ENCODE data around the gene RARA.
A peak's percentile ranks its signal among the peaks of the same experiment; 100 is the strongest.

Gene RARA

DNA sequence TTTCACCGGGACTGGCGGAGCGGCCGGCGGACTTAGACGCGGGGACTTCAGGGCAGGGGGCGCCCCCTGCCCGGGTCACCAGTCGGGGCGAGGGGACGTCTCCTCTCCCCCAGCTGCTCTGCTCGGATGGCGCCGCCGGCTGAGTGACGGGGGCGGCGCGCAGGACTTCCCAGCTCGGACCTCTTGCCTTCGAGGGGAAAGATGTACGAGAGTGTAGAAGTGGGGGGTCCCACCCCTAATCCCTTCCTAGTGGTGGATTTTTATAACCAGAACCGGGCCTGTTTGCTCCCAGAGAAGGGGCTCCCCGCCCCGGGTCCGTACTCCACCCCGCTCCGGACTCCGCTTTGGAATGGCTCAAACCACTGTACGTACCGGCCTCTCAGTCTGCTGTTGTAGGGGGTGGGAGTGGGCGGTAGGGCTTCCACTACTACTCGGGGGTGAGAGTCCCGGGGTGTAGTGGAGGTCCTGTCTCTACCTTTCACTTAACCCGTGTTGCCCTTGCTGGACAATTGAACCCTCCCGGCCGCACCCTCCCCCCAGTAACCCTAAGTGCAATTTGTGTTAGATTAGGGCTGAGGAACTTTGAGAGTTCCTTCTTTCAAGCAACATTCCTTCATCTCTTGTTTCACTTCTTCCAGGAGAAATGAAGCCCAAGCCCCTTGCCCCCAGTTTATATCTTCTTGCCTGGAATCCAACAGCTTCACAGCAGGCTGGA is 33.7 kb downstream of the RARA start:
- H3K27ac ChIP-seq, result peak overlapping the region; percentile 72
- H3K36me3 ChIP-seq (ENCODE audit: insufficient read depth, low read length), result peaks cover 11% of the 10 kb centered on the region; the same call in 1 of the 2 replicates
- H3K4me3 ChIP-seq, result peak overlapping the region; percentile 49
- no peaks in the 10 kb centered on the region for H3K9me3 ChIP-seq (ENCODE audit: low read depth, low read length)
- no peak for DNase-seq (ENCODE audit: low read depth, low spot score)
- TF ChIP-seq FOXP2 (optimal IDR thresholded peaks at IDR 0.05; ENCODE audit: control extremely low read depth, extremely low read length, insufficient read depth), result no peak
- H3K9ac ChIP-seq (ENCODE audit: insufficient read length), result no peak overlapping the region

DNA sequence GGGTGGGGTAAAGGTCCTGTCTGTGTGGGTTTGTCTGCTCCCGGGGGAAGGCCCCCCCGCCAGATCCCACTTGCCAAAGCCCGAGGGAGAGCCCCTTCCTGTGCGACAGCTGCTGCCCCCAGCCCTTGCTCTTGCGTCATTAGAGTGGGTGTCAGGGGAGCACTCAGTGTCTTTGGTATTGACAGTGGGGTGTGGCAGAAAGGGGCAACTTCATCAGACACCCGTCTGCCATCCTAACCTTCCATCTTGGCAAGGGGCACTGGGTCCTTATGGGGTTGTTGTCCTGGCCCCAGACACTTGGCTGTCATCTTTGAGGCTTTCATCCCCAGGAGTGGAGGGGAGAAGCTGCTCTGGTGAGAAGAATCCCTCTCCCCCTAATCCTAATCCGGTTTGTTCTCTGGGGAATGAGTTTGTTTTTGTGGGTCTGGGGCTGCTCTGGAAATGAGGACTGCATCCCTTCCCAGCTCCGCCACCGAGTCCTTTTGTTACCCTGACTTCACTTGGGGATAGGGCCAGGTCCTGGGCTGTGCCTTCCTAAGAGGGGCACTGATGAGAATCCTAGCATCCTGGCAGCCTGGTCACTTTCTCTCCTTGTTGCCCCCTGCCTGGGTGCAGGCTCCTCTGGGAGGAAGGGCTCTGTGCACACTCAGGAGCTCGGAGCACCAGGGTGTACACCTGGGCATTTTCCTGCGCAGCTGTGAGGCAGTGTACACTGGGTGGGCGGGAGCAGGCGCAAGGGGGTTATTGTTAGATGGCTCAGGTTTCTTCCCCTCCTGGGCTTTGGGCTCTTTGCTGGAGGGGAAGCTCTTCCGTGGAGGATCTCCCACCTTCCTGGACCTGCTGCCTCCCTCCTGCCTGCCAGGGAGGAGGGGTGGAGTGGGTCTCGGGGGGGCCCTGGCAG is 34.5 kb downstream of the RARA start:
- Histone ChIP-seq H3K9me3 (ENCODE audit: low read depth, low read length) (no peaks in the 10 kb centered on the region), H3K36me3 (ENCODE audit: insufficient read depth, low read length) (peaks cover 11% of the 10 kb centered on the region; the same call in 1 of the 2 replicates), H3K9ac (ENCODE audit: insufficient read length) (no peak overlapping the region), H3K4me3 (peak overlapping the region; percentile 49), H3K27ac (peak overlapping the region; percentile 72)
- no peak for DNase-seq (ENCODE audit: low read depth, low spot score)
- no peak for TF ChIP-seq POLR2AphosphoS5 (IDR thresholded peaks at IDR 0.05; ENCODE audit: borderline replicate concordance, low read depth, low read length)
- TF ChIP-seq EZH2 (IDR thresholded peaks at IDR 0.05), result no peak
- TF ChIP-seq FOXP2 (optimal IDR thresholded peaks at IDR 0.05; ENCODE audit: control extremely low read depth, extremely low read length, insufficient read depth), result peak; percentile 24

DNA sequence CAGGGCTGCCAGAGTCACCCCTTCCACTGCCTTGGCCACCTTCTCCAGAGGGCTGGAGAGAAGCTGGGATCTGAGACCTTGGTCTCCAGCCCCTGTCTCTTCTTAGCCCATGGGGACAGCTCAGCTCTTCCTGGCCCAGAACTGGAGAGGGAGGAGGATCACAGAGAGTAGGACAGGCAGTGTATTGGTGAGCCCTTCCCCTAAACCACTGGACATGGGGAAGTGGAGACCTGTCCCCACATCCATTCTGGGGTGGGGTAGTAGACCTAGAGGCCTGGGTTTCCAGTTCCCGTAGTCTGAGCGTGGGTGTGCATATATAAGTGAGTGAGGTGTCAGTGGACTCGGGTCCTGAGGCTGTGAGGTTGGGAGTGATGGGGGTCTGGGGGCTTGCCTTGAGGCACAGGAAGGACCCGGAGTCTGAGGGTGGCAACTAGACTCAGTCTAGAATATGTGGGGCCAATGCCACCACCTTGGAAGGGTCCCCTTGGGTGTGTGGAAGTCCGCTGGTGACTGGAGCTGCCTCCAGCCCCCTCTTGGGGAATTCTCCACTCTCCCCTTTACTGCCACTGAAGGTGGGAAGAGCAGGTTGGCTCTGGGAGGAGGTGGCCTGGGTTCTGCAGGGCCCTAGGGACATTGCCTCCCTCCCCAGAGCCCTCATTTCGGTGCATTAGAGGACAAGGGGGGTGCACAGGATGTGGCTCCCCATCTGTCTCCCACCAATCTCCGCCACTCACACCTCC is 35.6 kb downstream of the RARA start:
- TF ChIP-seq FOXP2 (optimal IDR thresholded peaks at IDR 0.05; ENCODE audit: control extremely low read depth, extremely low read length, insufficient read depth), result no peak
- no peak for TF ChIP-seq EZH2 (IDR thresholded peaks at IDR 0.05)
- TF ChIP-seq POLR2AphosphoS5 (IDR thresholded peaks at IDR 0.05; ENCODE audit: borderline replicate concordance, low read depth, low read length), result no peak
- Histone ChIP-seq H3K36me3 (ENCODE audit: insufficient read depth, low read length) (peaks cover 9% of the 10 kb centered on the region; the same call in 1 of the 2 replicates), H3K27ac (peak overlapping the region; percentile 0; the same call in 1 of the 2 replicates), H3K4me3 (peak overlapping the region; percentile 77), H3K9ac (ENCODE audit: insufficient read length) (no peak overlapping the region), H3K9me3 (ENCODE audit: low read depth, low read length) (no peaks in the 10 kb centered on the region)
- DNase-seq (ENCODE audit: low read depth, low spot score), result no peak

DNA sequence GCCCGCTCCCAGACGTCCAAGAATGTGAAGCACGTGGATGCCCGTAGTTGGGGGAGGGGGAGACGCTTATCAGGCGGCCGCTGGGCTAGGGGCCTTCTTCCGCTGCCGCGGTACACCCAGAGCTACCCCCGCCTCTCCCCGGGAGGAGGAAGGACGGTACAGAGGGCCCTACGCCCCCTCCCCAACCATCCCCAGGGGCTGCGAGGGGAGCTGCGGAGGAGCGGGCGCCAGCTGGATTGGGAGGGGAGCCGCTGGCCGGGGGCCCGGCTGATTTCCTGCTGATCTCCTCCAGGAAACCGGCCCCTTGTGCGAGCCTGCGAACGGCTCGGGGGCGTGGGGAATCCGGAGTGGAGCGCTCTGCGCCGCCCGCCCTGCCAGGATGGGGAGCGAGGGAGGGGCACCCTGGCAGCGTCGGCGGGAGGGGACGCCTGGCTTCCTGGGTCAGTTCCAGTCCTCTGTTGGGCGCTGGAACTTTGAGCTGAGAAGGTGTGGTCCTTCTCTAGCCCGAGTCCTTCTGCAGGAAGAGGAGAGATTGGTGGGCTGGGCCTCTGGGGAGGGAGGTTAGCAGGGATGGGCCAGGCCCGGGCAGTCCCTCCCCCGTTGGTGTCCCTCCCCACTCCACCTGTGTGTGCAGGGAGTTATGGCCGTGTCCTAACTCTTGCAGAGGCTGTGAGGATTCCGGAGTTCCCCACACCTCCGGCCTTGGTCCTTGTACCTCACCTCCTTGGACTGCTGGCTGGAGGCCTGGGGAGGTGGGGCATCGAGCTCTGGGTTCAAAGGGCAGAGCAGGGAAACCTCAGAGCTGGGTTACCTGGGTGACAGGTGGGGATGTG is 36.4 kb downstream of the RARA start:
- Histone ChIP-seq H3K9me3 (ENCODE audit: low read depth, low read length) (no peaks in the 10 kb centered on the region), H3K9ac (ENCODE audit: insufficient read length) (no peak overlapping the region), H3K4me3 (peak overlapping the region; percentile 77), H3K27ac (peak overlapping the region; percentile 0), H3K36me3 (ENCODE audit: insufficient read depth, low read length) (peaks cover 9% of the 10 kb centered on the region; the same call in 1 of the 2 replicates)
- TF ChIP-seq EZH2 (IDR thresholded peaks at IDR 0.05) (no peak), POLR2AphosphoS5 (IDR thresholded peaks at IDR 0.05; ENCODE audit: borderline replicate concordance, low read depth, low read length) (peak; percentile 18; the same call in 1 of the 2 replicates), FOXP2 (optimal IDR thresholded peaks at IDR 0.05; ENCODE audit: control extremely low read depth, extremely low read length, insufficient read depth) (peak; percentile 8)
- DNase-seq (ENCODE audit: low read depth, low spot score), result no peak

DNA sequence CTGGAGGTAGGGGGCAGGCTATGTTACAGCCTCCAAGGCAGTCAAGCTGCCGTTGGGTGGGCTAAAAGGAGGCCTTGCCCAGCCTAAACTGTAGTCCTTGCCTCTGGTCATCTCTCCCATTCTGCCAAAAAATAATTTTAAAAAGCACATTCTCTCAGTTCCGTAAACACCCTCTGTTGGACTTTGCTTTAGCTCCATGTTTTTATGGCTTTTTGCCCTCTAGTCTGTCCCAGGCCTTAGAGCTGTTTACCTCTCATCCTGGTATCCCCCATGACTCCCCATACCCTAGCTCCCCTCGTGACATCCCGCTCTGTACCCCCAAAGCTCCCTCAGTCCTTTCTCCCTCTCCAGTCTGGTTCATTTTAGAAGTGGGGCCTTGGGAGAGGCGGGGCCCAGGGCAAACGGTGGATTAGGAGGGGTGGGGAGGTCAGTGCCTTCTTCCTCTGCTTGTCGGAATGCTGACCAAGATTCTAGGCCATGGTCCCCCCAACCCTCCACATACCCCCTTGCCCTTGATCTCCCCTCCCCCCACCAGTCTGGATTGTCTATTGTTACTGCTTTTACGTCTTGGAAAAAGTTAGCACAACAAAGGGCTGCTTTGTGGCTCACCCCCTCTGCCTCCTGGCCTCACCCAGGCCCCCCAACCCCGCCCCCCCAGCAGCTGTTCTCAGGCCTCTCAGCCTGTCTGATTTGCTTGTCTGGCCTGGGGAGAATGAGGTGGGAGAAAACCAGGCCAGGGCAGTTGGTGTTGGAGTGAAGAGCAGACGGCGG is 37.2 kb downstream of the RARA start:
- Histone ChIP-seq H3K4me3 (peak overlapping the region; percentile 77), H3K36me3 (ENCODE audit: insufficient read depth, low read length) (peaks cover 6% of the 10 kb centered on the region; the same call in 1 of the 2 replicates), H3K9ac (ENCODE audit: insufficient read length) (no peak overlapping the region), H3K27ac (peak overlapping the region; percentile 42; the same call in 1 of the 2 replicates), H3K9me3 (ENCODE audit: low read depth, low read length) (no peaks in the 10 kb centered on the region)
- no peak for DNase-seq (ENCODE audit: low read depth, low spot score)
- TF ChIP-seq POLR2AphosphoS5 (IDR thresholded peaks at IDR 0.05; ENCODE audit: borderline replicate concordance, low read depth, low read length) (no peak), EZH2 (IDR thresholded peaks at IDR 0.05) (no peak), FOXP2 (optimal IDR thresholded peaks at IDR 0.05; ENCODE audit: control extremely low read depth, extremely low read length, insufficient read depth) (no peak)

DNA sequence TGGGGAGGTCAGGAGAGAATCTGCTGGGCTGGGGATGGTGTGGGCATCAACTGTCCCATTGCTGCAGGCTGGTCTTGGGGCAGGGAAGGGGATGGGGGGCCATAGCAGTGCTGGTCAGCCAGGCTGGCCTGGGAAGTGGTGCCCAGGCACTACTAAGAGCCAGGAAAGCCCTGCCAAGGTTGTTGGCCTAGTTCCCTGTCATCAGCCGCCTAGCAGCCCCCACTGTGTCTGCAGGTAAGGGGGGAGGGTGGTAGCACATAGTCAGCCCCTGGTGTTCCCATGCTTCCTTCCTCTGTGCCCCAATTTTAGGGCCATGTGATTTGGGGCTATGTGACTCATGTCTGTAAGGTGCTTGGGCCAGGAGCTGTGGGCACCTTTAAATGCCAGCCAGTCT is 37.8 kb downstream of the RARA start:
- H3K27ac ChIP-seq, result peak overlapping the region; percentile 42; the same call in 1 of the 2 replicates
- no peak for DNase-seq (ENCODE audit: low read depth, low spot score)
- no peak overlapping the region for H3K9ac ChIP-seq (ENCODE audit: insufficient read length)
- no peaks in the 10 kb centered on the region for H3K9me3 ChIP-seq (ENCODE audit: low read depth, low read length)
- no peak for TF ChIP-seq POLR2AphosphoS5 (IDR thresholded peaks at IDR 0.05; ENCODE audit: borderline replicate concordance, low read depth, low read length)
- no peak for TF ChIP-seq FOXP2 (optimal IDR thresholded peaks at IDR 0.05; ENCODE audit: control extremely low read depth, extremely low read length, insufficient read depth)
- TF ChIP-seq EZH2 (IDR thresholded peaks at IDR 0.05), result no peak
- peaks cover 8% of the 10 kb centered on the region; the same call in 1 of the 2 replicates for H3K36me3 ChIP-seq (ENCODE audit: insufficient read depth, low read length)
- H3K4me3 ChIP-seq, result no peak overlapping the region
